Stimulated activated CD4-positive, alpha-beta T cell treated with anti-CD3 and anti-CD28 coated beads, Interleukin-12 subunit alpha, Interleukin-12 subunit beta, amount 100 ng/mL, for 48 hours (primary cell): ENCODE measurements around the gene RSPRY1.
"Not testable (repeated sequence)": the region's sequence is repeated elsewhere in the genome, so short reads cannot be mapped to it uniquely, and the experiment has no call there.

Source experiments
- DNase-seq, 3 donors: peaks; one replicate each; pipeline ENCODE4 v3.0.0-alpha.2; 2020; ENCODE audit warnings: low read depth in 2 of 3, low spot score in 1 of 3

Gene RSPRY1

DNA sequence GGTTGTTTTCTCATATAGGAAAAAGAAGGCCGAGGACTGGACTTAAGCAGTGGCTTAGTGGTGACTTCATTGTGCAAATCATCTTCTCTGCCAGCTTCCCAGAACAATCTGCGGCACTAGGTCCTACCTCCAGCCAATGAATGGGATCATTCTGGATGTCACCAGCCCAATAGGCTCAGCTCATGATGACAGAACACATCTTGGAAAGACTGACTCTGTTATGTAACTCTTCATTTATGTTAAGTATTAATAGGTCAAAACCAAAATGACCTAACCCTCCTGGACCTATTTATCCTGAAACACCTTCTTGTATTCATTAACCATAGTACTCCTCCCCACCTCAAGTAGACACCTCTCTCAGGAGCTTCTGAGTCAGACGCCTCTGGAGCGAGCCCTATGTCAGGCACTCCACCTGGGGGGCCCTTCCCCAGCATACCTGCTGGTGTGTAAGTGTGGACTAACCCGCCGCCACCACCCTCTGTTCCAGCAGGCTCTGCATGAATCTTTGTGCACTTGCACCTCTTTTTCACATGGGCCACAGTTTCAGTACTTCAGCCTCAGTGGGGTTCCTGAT lies 66.1 kb downstream of the RSPRY1 start:
- no peak for DNase-seq

- DNase-seq = no peak
Measured at GRCh38 chr16:57253466-57253865, 67.3 kb downstream of the RSPRY1 start.

GRCh38 chr16:57255686-57256415 lies 69.7 kb downstream of the RSPRY1 start:
- DNase-seq = no peak

GRCh38 chr16:57256601-57257395 lies 70.7 kb downstream of the RSPRY1 start:
- DNase-seq = no peak

GRCh38 chr16:57257455-57258070 lies 71.4 kb downstream of the RSPRY1 start:
- no peak for DNase-seq

DNA sequence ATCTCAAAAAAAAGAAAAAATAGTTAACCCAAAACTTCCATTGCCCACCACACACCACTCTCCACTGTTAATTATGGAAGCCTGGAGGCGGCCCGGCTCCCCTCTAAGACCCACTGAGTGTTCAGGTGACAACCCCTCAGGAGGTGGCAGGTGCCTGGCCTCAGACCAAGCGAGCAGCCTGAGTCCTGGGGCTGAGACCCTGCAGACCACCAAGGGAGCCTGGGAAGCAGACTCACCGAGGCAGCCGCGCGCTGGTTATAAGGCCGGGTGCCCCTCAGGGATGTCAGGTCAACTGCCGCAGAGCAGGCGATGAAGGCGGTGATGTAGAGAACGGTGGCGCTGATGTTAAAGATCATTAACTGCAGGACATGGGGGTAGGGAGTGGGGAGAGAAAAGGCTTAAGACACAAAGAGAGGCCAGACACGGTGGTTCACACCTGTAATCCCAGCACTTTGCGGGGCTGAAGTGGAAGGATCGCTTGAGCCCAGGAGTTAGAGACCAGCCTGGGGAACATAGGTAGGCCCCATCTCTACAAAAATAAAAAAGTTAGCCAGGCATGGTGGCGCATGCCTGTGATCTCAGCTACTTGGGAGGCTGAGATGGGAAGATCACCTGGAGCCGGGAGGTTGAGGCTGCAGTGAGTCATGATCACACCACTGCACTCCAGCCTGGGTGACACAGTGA lies 72.2 kb downstream of the RSPRY1 start:
- no peak for DNase-seq

GRCh38 chr16:57258910-57259475 lies 72.9 kb downstream of the RSPRY1 start:
- DNase-seq = no peak

- DNase-seq = no peak
Measured at GRCh38 chr16:57260294-57260929, 74.3 kb downstream of the RSPRY1 start.

DNA sequence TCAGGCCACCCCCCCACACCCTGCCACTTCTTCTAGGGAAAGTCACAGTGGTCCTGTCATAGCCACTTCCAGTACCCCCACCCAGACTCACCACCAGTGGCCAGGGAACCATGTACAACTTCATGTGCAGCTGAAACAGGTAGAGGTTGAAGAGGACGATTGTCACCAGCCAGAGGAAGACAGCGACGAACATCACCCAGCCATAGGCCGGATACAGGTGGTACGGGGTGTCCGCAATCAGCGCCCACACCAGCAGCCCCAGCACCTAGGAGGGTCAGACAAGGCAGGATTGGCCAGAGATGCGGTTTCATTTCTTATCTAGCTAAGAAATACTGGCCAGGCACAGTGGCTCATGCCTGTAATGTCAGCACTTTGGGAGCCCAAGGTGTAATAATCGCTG lies 75.7 kb downstream of the RSPRY1 start:
- DNase-seq = no peak

GRCh38 chr16:57262841-57263540 lies 76.9 kb downstream of the RSPRY1 start:
- DNase-seq = no peak

DNA sequence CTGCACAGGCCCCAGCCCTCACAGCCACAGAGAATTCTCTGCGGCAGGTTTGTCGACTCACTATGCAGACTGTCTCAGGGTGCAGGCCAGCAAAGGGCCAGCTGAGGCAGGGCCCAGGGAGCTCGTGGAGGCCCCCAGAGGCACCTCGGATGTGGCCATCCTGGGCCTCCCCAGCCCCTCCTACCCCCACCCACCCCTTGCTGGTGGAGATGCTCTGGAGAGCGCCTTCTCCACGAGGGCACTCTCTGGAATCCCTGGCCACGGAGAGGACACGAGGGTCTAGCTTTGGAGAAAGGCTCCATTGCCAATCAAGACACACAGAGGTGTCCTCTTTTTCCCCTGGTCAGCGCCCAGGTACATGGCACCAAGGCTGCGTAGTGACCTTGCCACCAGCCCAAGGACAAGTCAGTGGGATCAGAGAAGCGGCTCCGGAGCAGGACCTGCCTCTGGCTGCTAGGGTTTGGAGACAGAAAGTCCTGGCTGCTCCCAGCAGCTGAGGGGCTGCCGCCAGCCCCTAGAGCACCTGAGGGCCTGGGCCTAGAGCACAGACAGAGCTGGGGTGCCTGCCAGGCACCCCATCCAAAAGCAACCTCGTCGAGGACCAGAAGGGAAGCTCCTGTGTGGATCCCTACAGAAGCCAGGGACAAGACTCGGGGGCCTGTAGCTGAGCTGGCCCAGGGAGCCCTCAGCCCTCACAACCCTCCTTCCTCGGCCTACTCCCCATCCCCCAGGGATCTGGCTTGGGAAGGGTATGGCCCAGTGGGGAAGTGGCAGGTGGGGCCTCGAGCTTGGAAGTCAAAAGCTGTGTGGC lies 77.6 kb downstream of the RSPRY1 start:
- no peak for DNase-seq

- no peak for DNase-seq
Measured at GRCh38 chr16:57264381-57264780, 78.3 kb downstream of the RSPRY1 start.

DNA sequence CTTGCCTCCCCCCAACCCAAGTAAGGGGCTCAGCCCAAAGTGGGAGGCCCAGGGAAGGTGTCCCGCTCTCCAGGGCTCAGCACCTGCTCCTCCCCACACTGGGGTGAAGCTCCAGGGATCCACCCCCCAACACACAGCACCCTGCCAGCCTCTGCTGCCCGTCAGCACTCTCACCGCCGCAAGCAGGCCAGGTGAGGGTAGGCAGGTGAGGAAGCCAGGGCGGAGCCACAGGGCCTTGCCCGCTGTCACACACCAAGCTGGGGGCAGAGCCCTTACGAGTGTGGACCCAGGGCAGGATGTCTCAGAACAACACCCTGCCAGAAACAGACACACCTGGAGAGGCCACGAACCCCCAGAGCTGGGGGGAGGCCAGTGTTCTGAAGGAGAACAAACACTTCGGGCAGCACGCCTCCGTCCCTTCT lies 78.8 kb downstream of the RSPRY1 start:
- no peak for DNase-seq

- DNase-seq = no peak
Measured at GRCh38 chr16:57265850-57266530, 79.9 kb downstream of the RSPRY1 start.

DNA sequence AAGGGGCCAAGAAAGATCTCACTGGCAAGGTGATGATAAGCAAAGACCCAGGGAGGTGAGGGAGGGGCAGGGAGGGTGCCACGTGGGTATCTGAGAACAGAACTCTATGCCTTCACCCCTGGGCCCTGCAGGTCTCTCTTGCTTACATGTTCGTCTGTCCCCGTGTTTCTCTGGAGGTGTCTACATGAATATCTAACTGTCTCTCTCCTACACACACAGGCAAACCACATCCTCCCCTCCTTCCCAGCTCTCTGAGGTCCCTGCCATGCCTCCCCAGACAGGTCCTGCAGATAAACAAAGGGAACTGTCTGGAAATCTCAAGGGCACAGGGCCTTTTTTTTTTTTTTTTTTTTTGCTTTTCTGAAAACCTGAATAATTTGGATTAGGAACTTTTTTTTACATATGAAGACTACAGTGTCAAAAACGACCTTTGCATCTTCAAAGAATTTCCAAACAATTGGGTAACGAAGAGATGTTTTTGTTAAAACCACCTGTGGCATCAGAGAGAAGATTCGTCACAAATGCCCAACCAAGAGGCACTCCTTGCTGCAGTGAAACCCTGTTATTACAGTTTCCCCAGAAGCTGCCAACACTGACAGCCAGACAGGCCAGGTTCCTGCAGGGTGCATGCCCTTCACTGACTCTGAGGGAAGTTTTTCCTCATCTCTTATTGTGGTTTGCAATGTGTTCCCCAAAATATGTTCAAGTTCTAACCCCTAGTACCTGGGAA lies 80.6 kb downstream of the RSPRY1 start:
- no peak for DNase-seq

GRCh38 chr16:57267343-57267742 lies 81.2 kb downstream of the RSPRY1 start:
- DNase-seq = not testable (repeated sequence)
